PC-9 (cell line): Measurements from ENCODE around the gene MDN1. TPM values are rescaled to one million over a fixed set of nuclear protein-coding genes. Genes with fewer than 3 reads are reported as not detected.

Experiments
- BruUV-seq: library from RNA; stranded (reverse); fragments of 400-500 nt; replicated peaks from 2 replicates; lab custom pipeline; 2021; lab: Mats Ljungman, UMichigan
- CTCF ChIA-PET: fragments of 300-600 bp; sonication (Branson Sonifier 250); formaldehyde crosslinking; loops from one replicate; lab custom pipeline; 2022; ENCODE audit warnings: antibody characterized with exemption; lab: Charles Lee
- POLR2A ChIA-PET: fragments of 300-600 bp; sonication (Branson Sonifier 250); formaldehyde crosslinking; loops from one replicate; lab custom pipeline; 2022; ENCODE audit warnings: antibody characterized with exemption; ENCODE audit not compliant: unreplicated experiment; lab: Charles Lee
- DNase-seq, 2 experiments: peaks; one replicate each; pipeline versions ENCODE4 v3.0.0 to v3.0.0-alpha.2; 2015 to 2022; ENCODE audit warnings: mixed read lengths in 1 of 2
- H2AFZ ChIP-seq: fragments of 200-600 bp; sonication (generic); 2 replicates; pipeline ENCODE4 v1.8.1; 2017; ENCODE audit warnings: antibody characterized with exemption
- H3F3A ChIP-seq: fragments of 200-600 bp; sonication (generic); 2 replicates; pipeline ENCODE4 v1.8.1; 2017; ENCODE audit warnings: antibody characterized with exemption, mild to moderate bottlenecking, low read depth; ENCODE audit not compliant: insufficient read depth
- H3K27ac ChIP-seq: fragments of 200-600 bp; sonication (generic); 2 replicates; pipeline ENCODE4 v1.6.1; 2016; ENCODE audit warnings: mixed run types
- H3K27me3 ChIP-seq: fragments of 200-600 bp; sonication (generic); 2 replicates; pipeline ENCODE4 v1.6.1; 2016; ENCODE audit warnings: low read depth, mixed run types; ENCODE audit not compliant: insufficient read depth
- H3K36me3 ChIP-seq: fragments of 200-600 bp; sonication (generic); 2 replicates; pipeline ENCODE4 v1.6.1; 2016; ENCODE audit warnings: low read depth, mixed run types
- H3K4me1 ChIP-seq: fragments of 200-600 bp; sonication (generic); replicated peaks from 2 replicates; pipeline ENCODE4 v1.6.1; 2016; ENCODE audit warnings: mixed run types; ENCODE audit not compliant: insufficient read depth
- H3K4me2 ChIP-seq: fragments of 200-600 bp; sonication (generic); 2 replicates; pipeline ENCODE4 v1.6.1; 2017; ENCODE audit warnings: mixed run types
- H3K4me3 ChIP-seq: fragments of 200-600 bp; sonication (generic); 2 replicates; pipeline ENCODE4 v1.6.1; 2016; ENCODE audit warnings: mixed run types
- H3K79me2 ChIP-seq: fragments of 200-600 bp; sonication (generic); 2 replicates; pipeline ENCODE4 v1.6.1; 2017; ENCODE audit warnings: low read depth, mixed run types
- H3K9me2 ChIP-seq: fragments of 200-600 bp; sonication (generic); 2 replicates; pipeline ENCODE4 v1.8.1; 2017; ENCODE audit warnings: mild to moderate bottlenecking; ENCODE audit not compliant: insufficient read depth
- H3K9me3 ChIP-seq: fragments of 200-600 bp; sonication (generic); 2 replicates; pipeline ENCODE4 v1.8.1; 2016; ENCODE audit warnings: low read depth; ENCODE audit not compliant: insufficient read depth
- H4K20me1 ChIP-seq: fragments of 200-600 bp; sonication (generic); 2 replicates; pipeline ENCODE4 v1.8.1; 2017; ENCODE audit not compliant: insufficient read depth
- CTCF ChIP-seq: fragments of 200-600 bp; sonication (generic); conservative IDR thresholded peaks from 2 replicates; pipeline ENCODE4 v1.6.1; 2017; ENCODE audit warnings: mixed run types, antibody characterized with exemption, mild to moderate bottlenecking, moderate library complexity
- EZH2 ChIP-seq: fragments of 200-600 bp; sonication (generic); IDR thresholded peaks from 2 replicates; pipeline ENCODE4 v1.8.0; 2017; ENCODE audit warnings: antibody characterized with exemption, low read depth
- intact Hi-C: fragments of 100-400 bp; cut with micrococcal nuclease; formaldehyde crosslinking; loops from one replicate; pipeline ENCODE4 v1.10.0; 2022; ENCODE audit not compliant: unreplicated experiment
- total RNA-seq: library from RNA; stranded (reverse); gene quantifications from 2 replicates; pipeline ENCODE4 v1.2.3, GENCODE V29; 2021

MDN1 gene
- total RNA-seq, 1 experiment from 2014 or later = 38.6 TPM

- no peak overlapping the region for H3K4me3 ChIP-seq
- no peaks in the 10 kb centered on the region for H3K9me3 ChIP-seq
- no peaks in the 10 kb centered on the region for H4K20me1 ChIP-seq
- H3F3A ChIP-seq = no peaks in the 10 kb centered on the region
- no peak overlapping the region for H3K4me2 ChIP-seq
- DNase-seq = no peak
- intact Hi-C loops = no loop called here
- ChIA-PET POLR2A (no interaction called here), CTCF (no interaction called here)
- no peak overlapping the region for H2AFZ ChIP-seq
- no peaks in the 10 kb centered on the region for H3K4me1 ChIP-seq
- no peaks in the 10 kb centered on the region for H3K79me2 ChIP-seq
- H3K27me3 ChIP-seq = no peaks in the 10 kb centered on the region
- BruUV-seq = no TSS peak
- H3K36me3 ChIP-seq = no peaks in the 10 kb centered on the region
- TF ChIP-seq CTCF = no peak
- no peak for TF ChIP-seq EZH2
- H3K9me2 ChIP-seq = no peaks in the 10 kb centered on the region
- H3K27ac ChIP-seq = no peak overlapping the region
Observed at GRCh38 chr6:89681983-89682564, 137.5 kb downstream of the MDN1 start.

- TF ChIP-seq CTCF (no peak), EZH2 (no peak)
- no peaks in the 10 kb centered on the region for H3K4me1 ChIP-seq
- no peaks in the 10 kb centered on the region for H4K20me1 ChIP-seq
- H3K27ac ChIP-seq = no peak overlapping the region
- intact Hi-C loops = no loop called here
- no peaks in the 10 kb centered on the region for H3K36me3 ChIP-seq
- H3K4me2 ChIP-seq = no peak overlapping the region
- H3K27me3 ChIP-seq = no peaks in the 10 kb centered on the region
- H2AFZ ChIP-seq = no peak overlapping the region
- H3F3A ChIP-seq = no peaks in the 10 kb centered on the region
- POLR2A ChIA-PET = no interaction called here
- no peak for DNase-seq
- no peaks in the 10 kb centered on the region for H3K9me2 ChIP-seq
- H3K4me3 ChIP-seq = no peak overlapping the region
- CTCF ChIA-PET = no interaction called here
- no peaks in the 10 kb centered on the region for H3K9me3 ChIP-seq
- no peaks in the 10 kb centered on the region for H3K79me2 ChIP-seq
- BruUV-seq = no TSS peak
Observed at GRCh38 chr6:89680551-89680950, 139.0 kb downstream of the MDN1 start.

GRCh38 chr6:89680150-89680549, 139.4 kb downstream of the MDN1 start:
- DNase-seq = no peak
- Histone ChIP-seq H3K9me2 (no peaks in the 10 kb centered on the region), H3K27ac (no peak overlapping the region), H3K27me3 (no peaks in the 10 kb centered on the region), H2AFZ (no peak overlapping the region), H3K4me1 (no peaks in the 10 kb centered on the region), H3F3A (no peaks in the 10 kb centered on the region), H4K20me1 (no peaks in the 10 kb centered on the region), H3K79me2 (no peaks in the 10 kb centered on the region), H3K4me2 (no peak overlapping the region), H3K9me3 (no peaks in the 10 kb centered on the region), H3K36me3 (no peaks in the 10 kb centered on the region), H3K4me3 (no peak overlapping the region)
- TF ChIP-seq EZH2 = no peak
- TF ChIP-seq CTCF = no peak
- no TSS peak for BruUV-seq
- intact Hi-C loops = no loop called here
- ChIA-PET POLR2A (no interaction called here), CTCF (no interaction called here)
